ENCODE data around the gene TOMM34. TPM values are rescaled to one million over a fixed set of nuclear protein-coding genes. Genes with fewer than 3 reads are reported as not detected.

Gene TOMM34
- total RNA-seq (ENCODE audit: low replicate concordance): 27.3 and 51.8 TPM in 2 replicates

DNA sequence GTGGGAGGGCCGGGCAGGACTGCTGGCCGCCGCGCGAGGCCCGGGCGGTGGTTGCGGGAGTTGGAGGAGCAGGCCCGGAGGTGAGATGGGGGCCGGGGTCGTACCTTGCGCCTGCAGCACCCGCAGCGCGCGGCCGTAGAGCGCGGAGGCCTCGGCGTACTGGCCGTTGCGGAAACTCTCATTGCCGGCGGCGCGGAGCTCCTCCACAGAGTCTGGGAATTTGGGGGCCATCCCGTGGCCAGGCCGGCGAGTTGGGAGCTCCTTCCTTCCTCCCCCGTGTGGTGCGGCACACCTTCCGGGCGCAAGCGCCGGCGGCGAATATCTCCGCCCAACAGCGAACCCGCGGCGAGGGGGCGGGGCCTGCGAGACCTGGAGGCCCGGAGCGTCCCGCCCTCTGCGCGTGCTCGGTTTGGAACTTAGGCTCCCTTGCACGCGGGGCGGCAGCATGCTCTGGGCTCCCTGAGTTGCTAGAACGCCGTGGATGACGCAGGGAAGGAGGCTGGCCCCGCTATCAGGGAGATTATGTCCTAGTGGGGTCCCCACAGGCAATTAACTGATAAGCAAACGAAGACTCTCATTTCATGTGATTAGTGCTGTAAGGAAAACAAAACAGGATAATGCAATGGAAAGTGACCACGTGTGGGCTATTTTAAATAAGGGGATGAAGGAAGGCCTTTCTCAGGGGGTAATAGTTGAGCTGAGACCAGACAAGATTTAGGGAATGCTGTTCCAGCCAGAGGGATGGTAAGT, at the start of gene TOMM34:
Gene TOMM34, minus strand, starts transcription at position 295 of the 750 bp plus-strand sequence. Its CDS starts 64 bp downstream, at position 231.
- H3K4me1 ChIP-seq: peaks cover 17% of the 10 kb centered on the region
- H3K9me3 ChIP-seq (ENCODE audit: low read depth): no peaks in the 10 kb centered on the region
- peaks cover 6% of the 10 kb centered on the region for H3K36me3 Mint-ChIP-seq
- H3K4me3 ChIP-seq: peak within 1 kb of the TSS; percentile 73
- peak; percentile 97 for DNase-seq (ENCODE audit: low spot score)
- H3K4me1 Mint-ChIP-seq: peaks cover 35% of the 10 kb centered on the region
- H3K4me2 ChIP-seq: peak within 1 kb of the TSS; percentile 87
- H4K20me1 ChIP-seq (ENCODE audit: low read depth): peaks cover 14% of the 10 kb centered on the region
- no peaks in the 10 kb centered on the region for H3K27me3 ChIP-seq
- peak within 1 kb of the TSS; percentile 67 for H3K27ac Mint-ChIP-seq
- H3K9ac ChIP-seq: peak within 1 kb of the TSS; percentile 46
- H3K36me3 ChIP-seq: no peaks in the 10 kb centered on the region
- no peak within 1 kb of the TSS for H3K27ac ChIP-seq
- TF ChIP-seq EZH2 (IDR thresholded peaks at IDR 0.05): peak; percentile 52
- no peak for TF ChIP-seq CTCF (IDR thresholded peaks at IDR 0.05)
- H3K27me3 Mint-ChIP-seq (ENCODE audit: insufficient read depth, low read depth): peaks cover 4% of the 10 kb centered on the region
- peak within 1 kb of the TSS; percentile 95 for H3K4me3 Mint-ChIP-seq
- no peaks in the 10 kb centered on the region for H3K9me3 Mint-ChIP-seq
- peaks cover 31% of the 10 kb centered on the region for H3K79me2 ChIP-seq (ENCODE audit: low read depth)
- no peak within 1 kb of the TSS for H2AFZ ChIP-seq (replicated peaks)
- peaks cover 12% of the 10 kb centered on the region for H3F3A ChIP-seq (ENCODE audit: low read depth)

DNA sequence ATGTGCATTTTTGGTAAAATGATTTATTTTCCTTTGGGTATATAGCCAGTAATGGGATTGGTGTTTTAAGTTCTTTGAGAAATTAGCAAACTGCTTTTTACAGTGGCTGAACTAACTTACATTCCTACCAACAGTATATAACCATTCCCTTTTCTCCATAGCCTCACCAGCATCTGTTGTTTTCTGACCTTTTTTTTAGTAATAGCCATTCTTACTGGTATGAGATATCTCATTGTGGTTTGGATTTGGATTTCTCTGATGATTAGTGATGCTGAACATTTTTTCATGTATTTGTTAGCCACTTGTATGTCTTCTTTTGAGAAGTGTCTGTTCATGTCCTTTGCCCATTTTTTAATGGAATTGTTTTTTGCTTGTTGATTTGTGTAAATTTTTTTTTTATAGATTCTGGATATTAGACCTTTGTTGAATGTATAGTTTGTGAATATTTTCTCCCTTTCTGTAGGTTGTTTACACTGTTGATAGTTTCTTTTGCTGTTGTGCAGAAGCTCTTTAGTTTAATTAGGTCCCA, 48.4 kb upstream of the TOMM34 start:
- Histone ChIP-seq H3K4me3 (no peak overlapping the region), H3K4me1 (no peaks in the 10 kb centered on the region), H3K4me2 (no peak overlapping the region), H3K9me3 (ENCODE audit: low read depth) (no peaks in the 10 kb centered on the region), H2AFZ (replicated peaks) (no peak overlapping the region), H3F3A (ENCODE audit: low read depth) (no peaks in the 10 kb centered on the region), H4K20me1 (ENCODE audit: low read depth) (no peaks in the 10 kb centered on the region), H3K27ac (no peak overlapping the region), H3K9ac (no peak overlapping the region), H3K27me3 (no peaks in the 10 kb centered on the region), H3K36me3 (peaks cover 3% of the 10 kb centered on the region), H3K79me2 (ENCODE audit: low read depth) (peaks cover 3% of the 10 kb centered on the region)
- no peak for DNase-seq (ENCODE audit: low spot score)
- Mint-ChIP-seq H3K4me1 (no peaks in the 10 kb centered on the region), H3K9me3 (no peaks in the 10 kb centered on the region), H3K27me3 (ENCODE audit: insufficient read depth, low read depth) (no peaks in the 10 kb centered on the region), H3K27ac (no peak overlapping the region), H3K36me3 (peaks cover 16% of the 10 kb centered on the region), H3K4me3 (no peak overlapping the region)
- TF ChIP-seq CTCF (IDR thresholded peaks at IDR 0.05): no peak
- no peak for TF ChIP-seq EZH2phosphoT487 (IDR thresholded peaks at IDR 0.05)
- no peak for TF ChIP-seq EZH2 (IDR thresholded peaks at IDR 0.05)

DNA sequence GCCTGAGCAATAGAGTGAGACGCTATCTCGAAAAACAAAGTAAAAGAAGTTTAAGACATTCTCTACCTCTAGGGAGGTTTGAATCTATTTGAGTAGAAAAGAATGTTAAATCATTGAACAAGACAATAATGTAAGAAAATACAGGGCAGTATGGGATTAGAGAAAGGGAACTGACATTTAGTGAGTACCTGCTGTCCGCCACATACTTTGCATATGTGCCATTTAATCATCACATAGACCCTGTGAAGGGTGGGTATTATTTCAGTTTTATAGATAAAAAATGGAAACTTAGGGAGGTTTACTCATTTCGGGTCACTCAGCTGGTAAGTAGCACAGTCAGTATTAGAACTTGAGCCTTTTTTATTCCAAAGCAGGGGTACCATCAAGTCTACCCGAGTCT, 37.5 kb upstream of the TOMM34 start:
- H3K4me2 ChIP-seq: no peak overlapping the region
- Mint-ChIP-seq H3K4me1 (no peaks in the 10 kb centered on the region), H3K4me3 (no peak overlapping the region), H3K27me3 (ENCODE audit: insufficient read depth, low read depth) (no peaks in the 10 kb centered on the region), H3K27ac (no peak overlapping the region), H3K36me3 (peaks cover 18% of the 10 kb centered on the region), H3K9me3 (no peaks in the 10 kb centered on the region)
- H3K27me3 ChIP-seq: no peaks in the 10 kb centered on the region
- H3K9me3 ChIP-seq (ENCODE audit: low read depth): no peaks in the 10 kb centered on the region
- no peak overlapping the region for H3K4me3 ChIP-seq
- H3K27ac ChIP-seq: no peak overlapping the region
- no peaks in the 10 kb centered on the region for H3F3A ChIP-seq (ENCODE audit: low read depth)
- H3K79me2 ChIP-seq (ENCODE audit: low read depth): no peaks in the 10 kb centered on the region
- H3K36me3 ChIP-seq: no peaks in the 10 kb centered on the region
- no peak overlapping the region for H2AFZ ChIP-seq (replicated peaks)
- no peak for DNase-seq (ENCODE audit: low spot score)
- TF ChIP-seq EZH2phosphoT487 (IDR thresholded peaks at IDR 0.05) (no peak), EZH2 (IDR thresholded peaks at IDR 0.05) (no peak), CTCF (IDR thresholded peaks at IDR 0.05) (no peak)
- no peak overlapping the region for H3K9ac ChIP-seq
- no peaks in the 10 kb centered on the region for H3K4me1 ChIP-seq
- H4K20me1 ChIP-seq (ENCODE audit: low read depth): peaks cover 2% of the 10 kb centered on the region
